ENCODE measurements around the gene ZKSCAN3. TPM values are rescaled to one million over a fixed set of nuclear protein-coding genes. Genes with fewer than 3 reads are reported as not detected.
"Not testable (repeated sequence)": the region's sequence is repeated elsewhere in the genome, so short reads cannot be mapped to it uniquely, and the experiment has no call there.

Gene ZKSCAN3
- total and polyA plus RNA-seq, 4 donors = 1.1 to 13.2 (median 3.1) TPM

DNA sequence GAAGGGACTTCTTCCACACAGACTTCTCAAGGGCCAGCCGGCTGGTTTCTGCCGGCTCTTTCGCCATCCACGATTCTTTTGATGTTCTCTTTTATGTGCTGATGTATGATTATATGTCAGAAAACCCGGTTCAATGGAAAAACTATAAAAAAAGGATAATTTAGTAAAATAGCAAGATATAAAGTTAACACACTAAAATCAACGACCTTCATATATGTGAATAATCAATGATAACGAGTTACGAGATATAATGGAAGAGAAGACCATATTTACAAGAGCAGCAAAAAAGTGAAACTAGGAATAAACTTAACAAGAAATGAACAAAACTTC is 50.3 kb downstream of the ZKSCAN3 start:
- Histone ChIP-seq H3K4me3 (peak overlapping the region; percentile 81), H3K36me3 (ENCODE audit: control insufficient read depth in 4 of 4, insufficient read depth in 4 of 4, low read length in 4 of 4) (peaks cover 0 to 18% (median 10%) of the 10 kb centered on the region in 4 donors), H3K27me3 (ENCODE audit: control insufficient read depth in 3 of 3, insufficient read depth in 3 of 3, low read length in 2 of 3) (peaks cover 0 to 6% (median 0%) of the 10 kb centered on the region in 3 donors), H3K4me1 (ENCODE audit: control insufficient read depth in 5 of 5, insufficient read depth in 5 of 5, low read length in 5 of 5) (peaks cover 0 to 14% (median 7%) of the 10 kb centered on the region in 5 donors), H3K9ac (ENCODE audit: insufficient read depth in 1 of 2, low read length in 2 of 2) (peak overlapping the region; percentile 71 to 88), H3K27ac (ENCODE audit: low read depth in 1 of 2, low read length in 1 of 2) (peak overlapping the region in 1 of 2 donors; percentile 37), H3K9me3 (ENCODE audit: control insufficient read depth in 4 of 4, insufficient read depth in 3 of 4, low read length in 3 of 4) (no peaks in the 10 kb centered on the region)
- ATAC-seq (ENCODE audit: insufficient read depth, low FRiP score) (no peak), DNase-seq (no peak)
- TF ChIP-seq, protein P1, sequence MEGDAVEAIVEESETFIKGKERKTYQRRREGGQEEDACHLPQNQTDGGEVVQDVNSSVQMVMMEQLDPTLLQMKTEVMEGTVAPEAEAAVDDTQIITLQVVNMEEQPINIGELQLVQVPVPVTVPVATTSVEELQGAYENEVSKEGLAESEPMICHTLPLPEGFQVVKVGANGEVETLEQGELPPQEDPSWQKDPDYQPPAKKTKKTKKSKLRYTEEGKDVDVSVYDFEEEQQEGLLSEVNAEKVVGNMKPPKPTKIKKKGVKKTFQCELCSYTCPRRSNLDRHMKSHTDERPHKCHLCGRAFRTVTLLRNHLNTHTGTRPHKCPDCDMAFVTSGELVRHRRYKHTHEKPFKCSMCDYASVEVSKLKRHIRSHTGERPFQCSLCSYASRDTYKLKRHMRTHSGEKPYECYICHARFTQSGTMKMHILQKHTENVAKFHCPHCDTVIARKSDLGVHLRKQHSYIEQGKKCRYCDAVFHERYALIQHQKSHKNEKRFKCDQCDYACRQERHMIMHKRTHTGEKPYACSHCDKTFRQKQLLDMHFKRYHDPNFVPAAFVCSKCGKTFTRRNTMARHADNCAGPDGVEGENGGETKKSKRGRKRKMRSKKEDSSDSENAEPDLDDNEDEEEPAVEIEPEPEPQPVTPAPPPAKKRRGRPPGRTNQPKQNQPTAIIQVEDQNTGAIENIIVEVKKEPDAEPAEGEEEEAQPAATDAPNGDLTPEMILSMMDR (IDR thresholded peaks at IDR 0.05; ENCODE audit: control extremely low read depth, extremely low read depth) = no peak
- WGBS, 2 donors = 28% methylated on average over 8 of the region's 8 CpGs

DNA sequence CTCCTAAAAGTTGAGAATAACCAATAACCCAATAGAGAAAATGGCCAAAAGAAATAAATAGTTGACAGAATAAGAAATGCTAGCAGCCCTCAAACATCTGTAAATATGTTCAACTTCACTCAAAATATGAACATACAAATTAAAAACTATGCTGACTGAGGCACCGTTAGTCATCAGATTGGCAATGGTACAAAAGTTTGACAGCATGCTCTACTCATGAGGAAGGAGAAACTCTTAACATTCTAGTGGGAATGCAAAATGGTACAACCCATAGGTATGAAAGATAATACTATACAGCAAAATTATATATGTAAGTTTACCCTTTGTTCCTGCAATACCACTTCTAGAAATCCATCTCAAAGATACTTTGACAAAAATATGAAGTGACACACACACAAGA is 51.4 kb downstream of the ZKSCAN3 start:
- TF ChIP-seq, protein P1 (IDR thresholded peaks at IDR 0.05; ENCODE audit: control extremely low read depth, extremely low read depth) = no peak
- H3K4me1 ChIP-seq (ENCODE audit: control insufficient read depth in 5 of 5, insufficient read depth in 5 of 5, low read length in 5 of 5) = peaks cover 0 to 14% (median 7%) of the 10 kb centered on the region in 5 donors

DNA sequence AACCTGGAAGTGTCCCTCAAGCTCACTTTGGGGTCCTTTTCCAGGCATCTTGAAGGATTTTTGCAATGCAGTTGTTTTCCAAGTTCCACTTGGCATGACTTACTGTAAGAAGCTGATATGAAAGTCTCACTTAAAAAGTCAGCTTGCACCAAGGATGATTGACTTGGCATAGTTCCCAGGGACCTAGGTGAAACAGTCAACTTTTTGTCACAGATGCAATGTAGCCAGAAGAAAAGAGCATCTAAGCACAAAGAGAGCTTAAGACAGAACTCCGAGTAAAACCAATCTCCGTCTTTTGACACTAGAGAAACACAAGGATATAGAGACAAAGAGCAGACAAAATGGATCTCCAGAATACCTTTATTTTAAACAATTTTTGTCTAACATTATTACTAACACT is 52.5 kb downstream of the ZKSCAN3 start:
- WGBS, 2 donors = 55 to 83% methylated on average over 2 of the region's 2 CpGs
- TF ChIP-seq, protein P1 (IDR thresholded peaks at IDR 0.05; ENCODE audit: control extremely low read depth, extremely low read depth) = no peak

More for the DNA sequence above, 51.4 kb downstream of the ZKSCAN3 start:
- Histone ChIP-seq H3K27ac (ENCODE audit: low read depth in 1 of 2, low read length in 1 of 2) (no peak overlapping the region), H3K9ac (ENCODE audit: insufficient read depth in 1 of 2, low read length in 2 of 2) (no peak overlapping the region), H3K27me3 (ENCODE audit: control insufficient read depth in 3 of 3, insufficient read depth in 3 of 3, low read length in 2 of 3) (peaks cover 0 to 6% (median 0%) of the 10 kb centered on the region in 3 donors), H3K36me3 (ENCODE audit: control insufficient read depth in 4 of 4, insufficient read depth in 4 of 4, low read length in 4 of 4) (peaks cover 0 to 18% (median 10%) of the 10 kb centered on the region in 4 donors), H3K9me3 (ENCODE audit: control insufficient read depth in 4 of 4, insufficient read depth in 3 of 4, low read length in 3 of 4) (no peaks in the 10 kb centered on the region), H3K4me3 (no peak overlapping the region)
- DNase-seq = no peak
- WGBS, 2 donors = 78 to 89% methylated on average over 1 of the region's 1 CpG
- ATAC-seq (ENCODE audit: insufficient read depth, low FRiP score) = no peak

DNA sequence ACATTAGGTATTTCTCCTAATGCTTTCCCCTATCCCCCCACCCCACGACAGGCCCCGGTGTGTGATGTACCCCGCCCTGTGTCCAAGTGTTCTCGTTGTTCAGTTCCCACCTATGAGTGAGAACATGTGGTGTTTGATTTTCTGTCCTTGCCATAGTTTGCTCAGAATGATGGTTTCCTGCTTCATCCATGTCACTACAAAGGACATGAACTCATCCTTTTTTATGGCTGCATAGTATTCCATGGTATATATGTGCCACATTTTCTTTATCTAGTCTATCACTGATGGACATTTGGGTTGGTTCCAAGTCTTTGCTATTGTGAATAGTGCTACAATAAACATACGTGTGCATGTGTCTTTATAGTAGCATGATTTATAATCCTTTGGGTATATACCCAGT is 54.2 kb downstream of the ZKSCAN3 start:
- not testable (repeated sequence) for H3K4me1 ChIP-seq (ENCODE audit: control insufficient read depth in 5 of 5, insufficient read depth in 5 of 5, low read length in 5 of 5); H3K36me3 ChIP-seq (ENCODE audit: control insufficient read depth in 4 of 4, insufficient read depth in 4 of 4, low read length in 4 of 4); H3K9ac ChIP-seq (ENCODE audit: insufficient read depth in 1 of 2, low read length in 2 of 2); H3K4me3 ChIP-seq; ATAC-seq (ENCODE audit: insufficient read depth, low FRiP score); H3K9me3 ChIP-seq (ENCODE audit: control insufficient read depth in 4 of 4, insufficient read depth in 3 of 4, low read length in 3 of 4); H3K27ac ChIP-seq (ENCODE audit: low read depth in 1 of 2, low read length in 1 of 2); H3K27me3 ChIP-seq (ENCODE audit: control insufficient read depth in 3 of 3, insufficient read depth in 3 of 3, low read length in 2 of 3); DNase-seq
- 82 to 96% methylated on average over 4 to 5 of the region's 5 CpGs for WGBS, 2 donors

More for the DNA sequence above, 52.5 kb downstream of the ZKSCAN3 start:
- peak in 1 of 3 donors; percentile 38 for DNase-seq
- Histone ChIP-seq H3K27me3 (ENCODE audit: control insufficient read depth in 3 of 3, insufficient read depth in 3 of 3, low read length in 2 of 3) (peaks cover 0 to 6% (median 0%) of the 10 kb centered on the region in 3 donors), H3K9me3 (ENCODE audit: control insufficient read depth in 4 of 4, insufficient read depth in 3 of 4, low read length in 3 of 4) (no peaks in the 10 kb centered on the region), H3K4me3 (no peak overlapping the region), H3K9ac (ENCODE audit: insufficient read depth in 1 of 2, low read length in 2 of 2) (no peak overlapping the region), H3K36me3 (ENCODE audit: control insufficient read depth in 4 of 4, insufficient read depth in 4 of 4, low read length in 4 of 4) (peaks cover 0 to 11% (median 5%) of the 10 kb centered on the region in 4 donors), H3K4me1 (ENCODE audit: control insufficient read depth in 5 of 5, insufficient read depth in 5 of 5, low read length in 5 of 5) (peaks cover 0 to 14% (median 3%) of the 10 kb centered on the region in 5 donors), H3K27ac (ENCODE audit: low read depth in 1 of 2, low read length in 1 of 2) (no peak overlapping the region)
- no peak for ATAC-seq (ENCODE audit: insufficient read depth, low FRiP score)
